ENCODE data around the gene IL12RB1. TPM values are rescaled to one million over a fixed set of nuclear protein-coding genes. Genes with fewer than 3 reads are reported as not detected.
"Not testable (repeated sequence)": the region's sequence is repeated elsewhere in the genome, so short reads cannot be mapped to it uniquely, and the experiment has no call there.

IL12RB1 gene
- total RNA-seq, 1 donor from 2014 or later: not detected

- DNase-seq: no peak
- no peaks in the 10 kb centered on the region for H3K36me3 Mint-ChIP-seq (ENCODE audit: unreplicated experiment)
- H3K4me1 Mint-ChIP-seq (ENCODE audit: low read depth, unreplicated experiment): no peaks in the 10 kb centered on the region
- peaks cover 5% of the 10 kb centered on the region for H3K27me3 Mint-ChIP-seq (ENCODE audit: unreplicated experiment)
- H3K9me3 Mint-ChIP-seq (ENCODE audit: unreplicated experiment): peaks cover 2% of the 10 kb centered on the region
- H3K27ac Mint-ChIP-seq (ENCODE audit: unreplicated experiment): no peak overlapping the region
- TF ChIP-seq CTCF (IDR thresholded peaks at IDR 0.05; ENCODE audit: partially characterized antibody, unreplicated experiment): no peak
- H3K4me3 Mint-ChIP-seq (ENCODE audit: unreplicated experiment): no peak overlapping the region
Measured at GRCh38 chr19:18091217-18091608, 4.5 kb upstream of the IL12RB1 start.

GRCh38 chr19:18090545-18091216 lies 3.9 kb upstream of the IL12RB1 start:
- H3K27ac Mint-ChIP-seq (ENCODE audit: unreplicated experiment): peak overlapping the region; percentile 48
- peaks cover 5% of the 10 kb centered on the region for H3K27me3 Mint-ChIP-seq (ENCODE audit: unreplicated experiment)
- H3K9me3 Mint-ChIP-seq (ENCODE audit: unreplicated experiment): peaks cover 2% of the 10 kb centered on the region
- H3K36me3 Mint-ChIP-seq (ENCODE audit: unreplicated experiment): no peaks in the 10 kb centered on the region
- H3K4me3 Mint-ChIP-seq (ENCODE audit: unreplicated experiment): no peak overlapping the region
- DNase-seq: peak; percentile 40
- no peak for TF ChIP-seq CTCF (IDR thresholded peaks at IDR 0.05; ENCODE audit: partially characterized antibody, unreplicated experiment)
- H3K4me1 Mint-ChIP-seq (ENCODE audit: low read depth, unreplicated experiment): no peaks in the 10 kb centered on the region

- H3K36me3 Mint-ChIP-seq (ENCODE audit: unreplicated experiment): no peaks in the 10 kb centered on the region
- H3K4me3 Mint-ChIP-seq (ENCODE audit: unreplicated experiment): no peak overlapping the region
- H3K4me1 Mint-ChIP-seq (ENCODE audit: low read depth, unreplicated experiment): no peaks in the 10 kb centered on the region
- peaks cover 5% of the 10 kb centered on the region for H3K27me3 Mint-ChIP-seq (ENCODE audit: unreplicated experiment)
- DNase-seq: no peak
- no peak for TF ChIP-seq CTCF (IDR thresholded peaks at IDR 0.05; ENCODE audit: partially characterized antibody, unreplicated experiment)
- peaks cover 2% of the 10 kb centered on the region for H3K9me3 Mint-ChIP-seq (ENCODE audit: unreplicated experiment)
- H3K27ac Mint-ChIP-seq (ENCODE audit: unreplicated experiment): no peak overlapping the region
Measured at GRCh38 chr19:18089726-18090125, 3.0 kb upstream of the IL12RB1 start.

GRCh38 chr19:18089096-18089541 lies 2.4 kb upstream of the IL12RB1 start:
- not testable (repeated sequence) for H3K4me1 Mint-ChIP-seq (ENCODE audit: low read depth, unreplicated experiment); H3K9me3 Mint-ChIP-seq (ENCODE audit: unreplicated experiment); H3K36me3 Mint-ChIP-seq (ENCODE audit: unreplicated experiment); H3K4me3 Mint-ChIP-seq (ENCODE audit: unreplicated experiment); H3K27me3 Mint-ChIP-seq (ENCODE audit: unreplicated experiment); DNase-seq; H3K27ac Mint-ChIP-seq (ENCODE audit: unreplicated experiment)

GRCh38 chr19:18085702-18086457 lies 854 bp downstream of the IL12RB1 start:
- Mint-ChIP-seq H3K27ac (ENCODE audit: unreplicated experiment) (no peak overlapping the region), H3K4me1 (ENCODE audit: low read depth, unreplicated experiment) (peaks cover 2% of the 10 kb centered on the region), H3K4me3 (ENCODE audit: unreplicated experiment) (no peak overlapping the region)

More at GRCh38 chr19:18085702-18086457, 854 bp downstream of the IL12RB1 start:
- H3K36me3 Mint-ChIP-seq (ENCODE audit: unreplicated experiment): no peaks in the 10 kb centered on the region
- peaks cover 9% of the 10 kb centered on the region for H3K27me3 Mint-ChIP-seq (ENCODE audit: unreplicated experiment)
- H3K9me3 Mint-ChIP-seq (ENCODE audit: unreplicated experiment): peaks cover 7% of the 10 kb centered on the region
- TF ChIP-seq CTCF (IDR thresholded peaks at IDR 0.05; ENCODE audit: partially characterized antibody, unreplicated experiment): no peak
- no peak for DNase-seq

Data from glutamatergic neuron (in vitro differentiated cells).